NCI-H1417 treated with DMSO at 0.1 percent for 48 hours (cell line): Measurements from ENCODE around the gene CDH3.

Experiments used
- DNase-seq: peaks from one replicate; lab custom pipeline; 2025; lab: John Stamatoyannopoulos, UW

CDH3 gene

DNA sequence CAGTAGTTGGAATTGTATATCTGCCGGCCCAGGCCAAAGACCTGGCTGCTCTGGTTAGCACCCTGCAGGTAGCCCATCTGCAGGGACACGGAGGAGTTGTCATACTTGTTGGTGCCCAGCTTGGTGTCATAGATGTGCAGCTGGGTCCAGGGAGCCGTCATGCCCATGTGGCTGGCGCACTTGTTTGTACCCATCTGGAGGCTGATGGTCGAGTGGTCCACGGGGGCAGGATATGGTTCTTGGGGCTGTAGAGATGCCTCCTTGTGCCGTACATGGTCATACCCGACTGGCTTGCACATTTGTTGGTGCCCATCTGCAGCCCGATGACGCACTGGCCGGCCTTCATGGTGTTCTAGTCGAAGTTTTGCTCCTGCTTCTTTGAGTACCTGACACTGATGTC is 6.0 kb downstream of the CDH3 start:
- DNase-seq: no peak

DNA sequence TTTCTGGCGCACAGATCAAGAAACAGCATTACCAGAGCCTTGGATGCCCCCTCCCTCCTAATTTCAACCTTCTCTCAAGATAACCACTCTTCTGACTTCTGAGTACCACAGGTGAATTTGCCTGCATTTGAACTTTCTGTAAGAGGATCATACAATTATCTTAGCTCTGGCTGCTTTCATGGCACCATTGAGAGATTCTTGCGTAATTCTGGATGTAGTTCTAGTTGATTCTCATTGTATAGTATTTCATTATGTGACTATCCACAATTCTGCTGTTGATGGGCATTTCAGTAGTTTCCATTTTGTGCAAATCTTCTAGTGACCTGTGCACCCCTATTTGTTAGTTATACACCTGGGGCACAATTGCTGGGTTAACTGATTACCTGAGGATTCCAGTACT is 7.5 kb downstream of the CDH3 start:
- no peak for DNase-seq

DNA sequence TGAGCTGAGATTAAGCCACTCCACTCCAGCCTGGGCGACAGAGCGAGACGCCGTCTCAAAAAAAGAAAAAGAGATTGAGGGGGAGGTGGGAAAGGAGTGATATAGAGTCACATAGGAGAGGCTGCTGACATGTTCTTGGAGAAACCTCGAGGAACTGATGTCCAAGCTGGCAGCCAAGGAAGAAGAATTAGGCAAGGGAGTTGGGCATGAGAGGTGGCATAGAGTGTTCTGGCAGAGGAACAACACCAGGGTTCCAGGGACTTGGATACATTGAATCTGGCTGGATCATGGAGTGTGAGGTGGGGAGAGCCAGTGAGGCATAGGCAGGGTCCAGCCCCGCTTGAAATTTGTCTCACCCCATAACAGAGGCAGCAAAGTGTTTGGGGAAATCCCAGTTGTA is 10.7 kb downstream of the CDH3 start:
- no peak for DNase-seq

DNA sequence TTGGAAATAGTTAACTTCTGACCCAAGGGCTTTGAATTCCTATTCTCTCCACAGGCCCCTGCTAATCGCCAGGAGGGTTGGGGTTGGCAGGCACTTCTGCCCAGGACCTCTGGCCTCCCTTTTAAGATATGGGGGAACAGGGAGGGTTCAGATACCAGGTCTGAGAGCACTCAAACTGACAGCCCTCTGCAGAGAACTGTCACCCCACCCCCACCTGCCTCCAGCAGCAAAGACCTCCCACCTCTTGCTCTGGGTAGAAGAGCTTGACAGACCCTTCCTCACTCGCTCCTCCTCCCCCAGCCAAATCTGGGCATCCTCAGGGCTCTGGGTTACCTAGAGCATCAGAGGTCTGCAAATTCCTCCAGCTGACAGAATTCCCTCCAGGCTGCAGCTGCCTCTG is 11.6 kb downstream of the CDH3 start:
- no peak for DNase-seq

DNA sequence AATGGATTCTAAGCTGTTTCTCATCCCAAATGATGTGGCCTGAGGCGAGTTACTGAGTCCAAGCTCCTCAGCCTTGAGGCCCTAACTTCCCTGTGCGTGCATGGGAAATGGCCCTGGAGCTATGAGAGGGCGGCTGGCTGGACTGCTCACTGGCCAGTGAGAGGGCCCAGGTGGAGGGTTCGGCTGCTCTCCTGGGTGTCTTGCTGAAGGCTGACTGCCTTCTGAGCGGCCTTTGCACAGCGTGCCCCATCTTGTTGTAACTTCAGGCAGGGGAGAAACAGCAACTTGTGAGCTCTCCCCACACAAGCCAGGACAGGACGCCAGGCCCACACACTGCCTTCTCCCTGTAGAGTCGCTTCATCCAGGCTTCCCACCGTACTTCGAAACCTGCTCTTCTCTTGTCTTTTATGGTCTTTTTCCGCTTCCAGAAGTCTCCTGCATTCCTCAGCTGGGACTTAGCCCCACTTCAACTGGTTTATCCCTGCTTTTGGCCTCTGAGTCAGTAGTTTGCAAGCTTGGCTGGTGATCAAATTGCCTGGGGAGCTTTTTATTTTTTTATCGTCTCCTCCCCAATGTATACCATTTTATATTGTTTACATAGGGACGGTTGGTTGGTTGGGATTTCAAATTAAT is 13.3 kb downstream of the CDH3 start:
- no peak for DNase-seq

DNA sequence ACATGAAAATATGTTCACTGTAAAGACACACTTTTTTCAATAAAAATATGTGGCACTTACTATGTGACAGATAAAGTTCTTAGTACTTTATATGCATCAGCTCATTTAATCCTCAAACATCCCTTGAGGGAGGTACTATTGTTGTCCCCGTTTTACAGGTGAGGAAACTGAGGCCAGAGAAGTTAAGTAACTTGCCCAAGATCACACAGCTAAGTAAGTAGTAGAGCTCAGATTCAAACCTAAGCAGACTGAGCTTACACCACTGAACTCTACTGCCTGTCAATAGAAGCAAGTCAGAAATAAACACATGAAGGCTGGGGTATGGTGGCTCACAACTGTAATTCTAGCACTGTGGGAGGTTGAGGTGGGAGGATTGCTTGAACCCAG is 13.9 kb downstream of the CDH3 start:
- no peak for DNase-seq

DNA sequence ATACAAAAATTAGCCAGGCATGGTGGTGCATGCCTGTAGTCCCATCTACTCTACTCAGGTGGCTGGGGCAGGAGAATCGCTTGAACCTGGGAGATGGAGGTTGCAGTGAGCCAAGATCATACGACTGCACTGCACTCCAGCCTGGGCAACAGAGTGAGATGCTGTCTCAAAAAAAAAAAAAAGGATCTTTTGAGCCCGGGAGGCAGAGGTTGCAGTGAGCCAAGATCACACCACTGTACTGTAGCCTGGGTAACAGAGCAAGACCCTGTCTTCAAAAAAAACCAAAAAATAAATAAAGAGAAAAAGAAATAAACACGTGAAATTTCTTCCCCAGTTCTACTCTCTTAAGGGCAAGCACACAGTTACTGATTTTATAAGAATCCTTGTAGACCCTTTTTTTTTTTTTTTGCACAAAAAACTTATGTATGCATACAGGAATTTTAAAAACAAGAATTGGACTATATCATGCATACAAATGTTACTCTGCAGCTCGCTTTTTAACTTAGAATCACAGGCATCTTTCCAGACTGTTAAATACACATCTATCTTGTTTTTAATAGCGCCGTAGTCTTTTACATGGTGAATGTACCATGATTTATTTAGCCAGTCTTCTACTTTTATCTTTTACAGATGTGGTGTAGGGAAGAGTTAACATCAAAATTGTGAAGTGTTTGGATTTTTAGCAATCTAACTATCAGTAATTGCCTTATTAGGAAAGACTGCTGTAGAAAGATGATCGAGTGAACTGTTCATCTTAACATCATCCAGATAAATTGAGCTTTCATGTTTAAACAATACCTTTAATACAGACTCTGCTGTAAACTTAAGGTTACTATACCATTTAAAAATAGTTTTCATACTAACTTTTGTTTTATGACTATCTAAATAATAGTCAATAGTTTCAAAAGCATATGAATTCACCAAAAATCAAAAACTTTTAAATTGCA is 14.6 kb downstream of the CDH3 start:
- DNase-seq: no peak

DNA sequence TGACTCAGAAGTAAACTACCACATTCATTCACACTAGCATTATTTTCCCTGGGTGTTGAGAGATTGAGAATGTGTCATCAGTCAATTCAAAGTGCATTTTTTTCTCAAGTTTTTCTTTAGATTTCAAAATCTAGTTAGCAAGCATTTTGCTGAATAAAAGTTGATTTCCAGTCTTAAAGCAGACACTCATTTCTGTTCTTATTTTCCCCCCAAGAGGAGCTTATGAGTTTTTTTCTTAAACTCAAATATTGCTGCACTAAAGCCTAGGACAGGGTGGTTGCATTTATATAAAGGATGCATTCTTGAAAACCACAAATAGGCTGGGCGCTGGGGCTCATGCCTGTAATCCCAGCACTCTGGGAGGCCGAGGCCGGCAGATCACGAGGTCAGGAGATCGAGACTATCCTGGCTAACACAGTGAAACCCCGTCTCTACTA is 15.3 kb downstream of the CDH3 start:
- no peak for DNase-seq

DNA sequence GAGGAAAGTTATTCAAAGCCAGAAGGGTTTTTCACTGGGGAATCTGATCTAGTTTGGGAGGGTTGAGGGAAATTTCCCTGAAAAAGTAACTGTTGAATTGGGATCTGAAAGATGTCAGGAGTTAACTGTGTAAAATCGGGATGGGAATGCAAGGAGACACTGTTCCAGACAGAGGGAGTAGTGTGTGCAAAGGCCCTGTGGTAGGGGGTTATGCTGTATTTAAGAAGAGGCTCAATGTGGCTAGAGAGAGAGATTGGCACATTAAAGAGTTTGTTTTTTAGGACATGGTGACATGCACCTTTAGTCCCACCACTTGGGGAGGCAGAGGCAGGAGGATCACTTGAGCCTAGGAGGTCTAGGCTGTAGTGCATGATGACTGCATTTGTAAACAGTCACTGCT is 16.9 kb downstream of the CDH3 start:
- no peak for DNase-seq

DNA sequence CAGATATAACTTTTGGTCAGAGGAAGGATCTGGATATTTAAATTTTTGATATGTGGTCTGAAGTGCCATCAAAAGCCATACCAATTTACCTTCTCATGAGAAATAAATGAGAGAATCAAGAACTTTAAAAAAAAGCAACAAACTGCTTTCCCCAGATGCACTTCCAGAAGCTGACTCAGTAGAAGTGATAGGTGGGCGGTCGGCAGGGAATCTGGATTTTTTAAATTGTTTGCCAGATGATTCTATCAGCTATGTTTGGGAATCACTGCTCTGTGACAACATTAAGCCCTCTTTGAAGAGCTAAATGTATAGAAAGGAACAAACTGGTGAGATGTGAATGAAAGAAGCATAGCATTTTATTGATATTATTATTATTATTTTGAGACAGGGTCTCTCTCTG is 19.2 kb downstream of the CDH3 start:
- DNase-seq: no peak

DNA sequence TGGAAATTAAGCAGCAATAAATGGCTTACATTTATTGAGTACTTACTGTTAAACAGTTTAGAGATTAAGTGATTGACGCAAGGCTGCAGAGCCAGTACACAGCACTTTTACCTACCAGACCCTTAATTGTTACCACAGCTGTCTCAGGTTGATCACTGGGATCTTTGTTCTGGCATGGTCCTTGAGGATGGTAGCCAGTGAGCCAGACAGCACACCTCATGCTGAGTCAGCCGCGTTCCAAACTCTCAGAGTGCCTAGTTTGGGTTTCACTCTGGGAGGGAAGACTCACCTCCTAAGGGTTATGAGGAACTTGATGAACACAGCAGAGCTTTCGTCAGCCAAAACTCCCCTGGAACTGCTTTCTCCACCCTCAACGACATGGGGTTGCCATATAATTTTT is 20.4 kb downstream of the CDH3 start:
- DNase-seq: no peak

DNA sequence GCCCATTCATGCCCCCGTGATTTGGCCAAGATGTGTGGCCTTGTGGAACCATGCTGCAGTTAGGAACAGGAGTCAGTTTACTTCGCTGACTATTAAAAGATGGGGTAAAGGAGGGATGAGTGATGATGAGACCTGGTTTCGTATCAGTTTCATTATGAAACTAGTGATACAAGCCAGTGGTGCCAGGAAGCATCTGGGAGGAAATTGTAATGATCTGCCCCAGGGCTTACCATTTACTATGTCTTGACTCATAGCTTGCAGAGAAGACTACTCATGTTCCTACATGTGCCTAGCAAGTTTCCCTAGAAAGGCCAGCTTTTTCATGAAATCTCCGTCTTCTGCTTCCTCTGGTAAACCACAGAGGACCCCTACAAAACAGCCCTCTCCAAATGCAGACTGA is 23.2 kb downstream of the CDH3 start:
- DNase-seq: no peak

DNA sequence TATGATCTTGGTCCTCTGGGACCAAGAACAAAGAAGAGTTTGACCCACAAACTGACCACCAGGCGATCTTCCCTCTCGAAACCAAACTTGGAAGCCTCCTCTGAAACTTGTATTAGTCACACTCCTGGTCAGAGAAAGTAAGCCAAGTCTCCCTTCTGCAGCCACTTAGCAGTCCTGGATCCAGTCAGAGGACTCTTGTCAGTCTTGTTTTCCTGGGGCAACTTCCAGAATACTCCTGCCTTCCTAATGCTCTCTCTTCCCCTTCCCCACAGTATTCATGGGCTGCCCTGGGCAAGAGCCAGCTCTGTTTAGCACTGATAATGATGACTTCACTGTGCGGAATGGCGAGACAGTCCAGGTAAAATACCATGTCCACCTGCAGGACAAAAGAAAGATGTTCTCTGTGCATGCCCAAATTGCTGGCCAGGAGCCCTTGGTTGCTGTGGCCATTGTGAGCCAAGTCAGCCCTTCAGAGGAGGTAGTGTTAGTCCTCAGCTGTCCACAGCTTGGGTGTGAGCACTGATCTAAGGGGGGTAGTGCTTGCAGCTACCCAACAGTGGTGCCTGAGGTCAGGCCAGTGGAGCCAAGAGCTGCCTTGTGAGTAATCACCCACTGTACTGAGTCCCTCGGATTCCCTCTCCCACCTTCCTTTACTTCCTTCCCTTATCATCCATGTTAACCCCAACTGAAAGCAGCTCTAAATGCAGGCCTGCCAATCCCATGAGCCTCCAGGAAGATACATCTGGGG is 31.2 kb downstream of the CDH3 start:
- DNase-seq: no peak

DNA sequence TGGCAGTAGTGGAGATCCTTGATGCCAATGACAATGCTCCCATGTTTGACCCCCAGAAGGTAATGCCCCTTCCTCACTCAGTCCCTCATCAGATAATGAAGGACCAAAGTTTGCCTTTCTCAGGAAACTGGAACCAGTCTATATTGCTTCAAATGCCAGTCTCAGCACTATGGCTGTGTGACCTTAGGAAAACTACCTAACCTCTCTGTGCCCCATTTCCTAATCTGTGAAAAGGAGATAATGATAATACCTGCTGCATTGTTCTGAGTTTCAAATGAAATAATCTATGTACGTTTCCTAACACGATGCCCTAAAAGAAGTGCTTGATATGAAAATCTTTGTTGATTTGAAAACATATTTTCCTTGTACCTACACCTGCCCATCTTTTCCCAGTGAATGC is 35.9 kb downstream of the CDH3 start:
- DNase-seq: no peak

DNA sequence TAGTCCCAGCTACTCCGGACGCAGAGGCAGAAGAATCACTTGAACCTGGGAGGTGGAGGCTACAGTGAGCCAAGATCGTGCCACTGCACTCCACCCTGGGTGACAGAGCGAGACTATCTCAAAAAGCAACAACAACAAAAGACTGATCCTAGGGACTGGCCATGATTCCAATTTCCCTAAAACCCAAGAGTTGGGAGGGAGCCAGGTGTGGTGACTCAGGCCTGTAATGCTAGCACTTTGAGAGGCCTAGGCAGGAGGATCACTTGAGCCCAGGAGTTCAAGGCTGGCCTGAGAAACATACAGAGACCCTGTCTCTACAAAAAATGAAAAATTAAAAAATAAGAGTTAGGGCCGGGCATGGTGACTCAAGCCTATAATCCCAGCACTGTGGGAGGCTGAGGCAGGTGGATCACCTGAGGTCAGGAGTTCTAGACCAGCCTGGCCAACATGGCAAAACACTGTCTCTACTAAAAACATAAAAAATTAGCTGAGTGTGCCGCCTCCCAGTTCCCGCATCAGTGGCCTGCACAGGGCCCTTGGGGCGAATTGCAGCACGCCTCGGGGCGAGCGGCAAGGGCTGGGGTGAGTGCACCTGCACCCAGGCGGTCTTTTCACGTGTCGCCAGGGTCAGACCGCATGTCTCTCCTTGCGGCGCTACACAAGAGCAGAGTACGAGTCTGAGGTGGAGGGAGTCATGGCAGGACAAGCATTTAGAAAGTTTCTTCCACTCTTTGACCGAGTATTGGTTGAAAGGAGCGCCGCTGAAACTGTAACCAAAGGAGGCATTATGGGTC is 40.8 kb downstream of the CDH3 start:
- no peak for DNase-seq

DNA sequence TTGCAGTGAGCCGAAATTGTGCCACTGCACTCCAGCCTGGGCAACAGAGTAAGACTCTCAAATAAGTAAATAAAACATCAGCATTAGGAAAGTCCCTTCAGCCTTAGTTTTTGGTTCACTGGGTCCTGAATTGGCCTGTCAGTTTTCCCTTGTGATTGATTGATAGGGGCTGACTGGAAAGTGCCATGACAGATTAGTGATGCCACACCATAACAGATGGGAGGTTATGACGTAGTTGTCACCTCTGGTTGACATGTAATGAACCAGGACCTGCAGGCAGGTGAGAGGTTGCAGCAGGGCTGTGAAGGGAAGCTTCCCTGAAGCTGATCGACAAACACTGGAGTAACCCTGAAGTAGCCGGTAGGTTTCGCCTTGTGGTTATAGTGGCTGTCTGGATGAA is 41.8 kb downstream of the CDH3 start:
- no peak for DNase-seq

DNA sequence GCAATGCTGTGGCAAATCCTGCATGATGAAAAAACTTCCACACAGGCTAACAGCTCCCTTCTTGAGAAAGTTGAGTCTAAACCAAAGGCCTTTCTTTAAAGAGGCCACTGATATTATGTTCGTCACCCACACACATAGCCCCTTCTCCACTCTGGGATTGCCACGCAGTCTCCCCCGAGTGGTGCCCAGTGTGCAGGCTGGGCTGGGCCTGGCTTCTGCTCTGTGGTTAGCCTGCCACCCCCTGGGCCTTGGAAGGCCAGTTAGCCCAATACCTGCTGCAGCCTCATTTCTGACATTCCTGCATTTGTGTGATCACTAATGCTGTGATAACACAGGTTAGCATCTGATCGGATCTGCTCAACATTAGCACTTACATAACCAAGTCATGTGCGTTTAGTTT is 44.8 kb downstream of the CDH3 start:
- DNase-seq: no peak

DNA sequence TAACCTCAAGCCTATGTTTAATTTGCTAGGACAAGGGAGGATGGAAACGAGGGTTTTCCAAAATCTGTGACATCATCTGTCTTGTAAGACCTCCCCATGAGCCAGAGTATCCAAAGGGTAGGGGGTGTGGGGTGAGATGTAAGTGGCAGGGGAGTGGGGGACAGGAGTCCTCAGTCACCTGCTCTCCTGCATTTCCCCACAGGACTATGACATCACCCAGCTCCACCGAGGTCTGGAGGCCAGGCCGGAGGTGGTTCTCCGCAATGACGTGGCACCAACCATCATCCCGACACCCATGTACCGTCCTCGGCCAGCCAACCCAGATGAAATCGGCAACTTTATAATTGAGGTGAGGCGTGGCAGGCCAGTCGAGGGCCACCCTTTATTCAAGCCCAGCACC is 50.5 kb downstream of the CDH3 start:
- DNase-seq: no peak

DNA sequence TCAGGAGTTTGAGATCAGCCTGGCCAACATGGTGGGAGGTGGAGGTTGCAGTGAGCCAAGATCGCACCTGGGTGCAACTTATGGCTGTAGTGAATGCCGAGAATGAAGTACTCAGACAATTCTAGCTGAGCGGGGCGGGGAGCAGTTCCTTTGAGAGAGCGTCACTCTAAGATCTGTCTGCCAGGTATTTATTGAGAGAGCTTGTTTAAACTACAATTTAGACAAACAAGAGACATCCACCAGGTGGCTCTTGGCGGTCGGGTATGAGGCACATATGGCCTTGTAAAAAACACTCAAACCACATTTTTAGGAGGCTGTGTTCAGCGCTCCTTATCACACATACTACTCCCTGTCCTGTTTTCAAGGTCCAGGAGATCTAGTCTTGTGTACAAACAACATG is 51.4 kb downstream of the CDH3 start:
- no peak for DNase-seq

DNA sequence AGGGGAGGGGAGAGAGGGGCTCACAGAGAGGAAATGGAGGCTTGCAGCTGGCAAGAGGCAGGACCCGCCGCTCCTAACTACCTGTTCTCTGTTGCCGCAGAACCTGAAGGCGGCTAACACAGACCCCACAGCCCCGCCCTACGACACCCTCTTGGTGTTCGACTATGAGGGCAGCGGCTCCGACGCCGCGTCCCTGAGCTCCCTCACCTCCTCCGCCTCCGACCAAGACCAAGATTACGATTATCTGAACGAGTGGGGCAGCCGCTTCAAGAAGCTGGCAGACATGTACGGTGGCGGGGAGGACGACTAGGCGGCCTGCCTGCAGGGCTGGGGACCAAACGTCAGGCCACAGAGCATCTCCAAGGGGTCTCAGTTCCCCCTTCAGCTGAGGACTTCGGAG is 53.0 kb downstream of the CDH3 start:
- DNase-seq: no peak

DNA sequence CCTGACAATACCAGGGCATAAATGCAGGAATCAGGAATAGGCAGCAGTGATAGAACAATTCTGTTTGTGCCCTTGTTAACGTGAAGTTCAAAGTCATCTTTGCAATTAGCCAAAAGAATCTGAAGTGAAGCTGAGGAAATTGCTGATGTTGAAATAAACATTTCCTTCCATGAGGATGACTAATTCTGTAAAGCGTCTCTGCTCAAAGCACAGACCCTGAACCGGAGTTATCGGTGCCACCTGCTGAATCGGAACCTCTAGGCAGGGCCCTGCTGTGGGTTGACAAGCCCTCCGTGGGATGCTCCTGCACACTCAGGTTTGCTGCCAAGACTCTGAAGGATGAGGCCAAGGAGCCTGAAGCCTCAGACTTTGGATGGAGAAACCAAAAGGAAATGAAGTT is 55.0 kb downstream of the CDH3 start:
- no peak for DNase-seq

DNA sequence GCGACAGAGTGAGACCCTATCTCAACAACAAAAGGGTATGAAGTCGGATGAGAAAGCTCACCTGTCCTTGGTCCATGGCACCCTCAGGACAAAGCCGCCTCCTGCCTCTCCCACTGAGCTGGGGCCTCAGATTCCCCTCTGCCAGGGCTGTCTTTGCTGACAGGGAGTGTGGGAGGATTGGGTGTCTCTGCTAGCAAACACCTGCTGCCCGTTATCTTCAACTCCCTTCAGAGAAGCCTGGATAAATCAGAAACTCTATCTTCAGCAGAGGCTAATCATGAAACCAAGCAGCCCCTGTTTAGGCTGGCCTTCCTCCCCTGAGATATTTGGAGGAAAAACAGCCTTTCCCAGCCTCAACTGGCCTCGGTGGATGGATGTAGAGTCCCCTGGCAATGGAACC is 55.7 kb downstream of the CDH3 start:
- DNase-seq: no peak
